Measurements from ENCODE around the gene LRMDA.

Gene LRMDA

DNA sequence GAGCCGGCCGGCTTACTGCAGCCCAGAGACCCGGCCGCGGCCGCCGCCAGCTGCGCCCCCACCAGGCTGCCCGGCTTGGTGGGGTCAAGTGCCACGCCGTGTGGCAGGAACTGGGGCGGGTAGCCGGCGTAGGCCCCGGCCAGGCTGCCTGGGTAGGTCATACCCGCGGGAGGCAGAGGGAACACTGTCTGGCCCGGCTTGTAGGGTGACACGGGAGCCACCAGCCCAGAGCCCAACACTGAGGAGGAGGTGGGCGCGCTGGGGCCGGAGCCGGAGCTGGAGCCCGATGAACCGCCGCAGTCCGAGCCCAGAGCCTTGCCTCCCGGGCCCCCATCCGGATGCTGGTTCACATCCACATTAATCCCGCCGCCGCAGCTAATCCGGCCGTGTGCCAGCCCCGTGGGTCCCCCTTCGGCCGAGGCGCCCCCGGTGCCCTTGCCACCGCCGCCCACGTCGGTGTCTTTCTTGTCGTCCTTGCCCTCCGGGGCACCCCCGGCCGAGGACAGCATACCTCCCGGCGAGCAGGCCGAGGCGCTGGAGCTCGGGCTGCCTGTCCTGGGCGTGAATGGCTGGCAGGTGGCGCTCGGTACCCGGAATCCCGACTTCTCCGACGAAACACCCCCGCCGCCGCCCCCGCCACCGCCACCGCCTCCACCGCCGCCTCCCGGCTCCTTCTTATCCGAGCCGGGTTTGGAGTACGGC, 31.8 kb upstream of the LRMDA start:
- TF ChIP-seq, protein P1, sequence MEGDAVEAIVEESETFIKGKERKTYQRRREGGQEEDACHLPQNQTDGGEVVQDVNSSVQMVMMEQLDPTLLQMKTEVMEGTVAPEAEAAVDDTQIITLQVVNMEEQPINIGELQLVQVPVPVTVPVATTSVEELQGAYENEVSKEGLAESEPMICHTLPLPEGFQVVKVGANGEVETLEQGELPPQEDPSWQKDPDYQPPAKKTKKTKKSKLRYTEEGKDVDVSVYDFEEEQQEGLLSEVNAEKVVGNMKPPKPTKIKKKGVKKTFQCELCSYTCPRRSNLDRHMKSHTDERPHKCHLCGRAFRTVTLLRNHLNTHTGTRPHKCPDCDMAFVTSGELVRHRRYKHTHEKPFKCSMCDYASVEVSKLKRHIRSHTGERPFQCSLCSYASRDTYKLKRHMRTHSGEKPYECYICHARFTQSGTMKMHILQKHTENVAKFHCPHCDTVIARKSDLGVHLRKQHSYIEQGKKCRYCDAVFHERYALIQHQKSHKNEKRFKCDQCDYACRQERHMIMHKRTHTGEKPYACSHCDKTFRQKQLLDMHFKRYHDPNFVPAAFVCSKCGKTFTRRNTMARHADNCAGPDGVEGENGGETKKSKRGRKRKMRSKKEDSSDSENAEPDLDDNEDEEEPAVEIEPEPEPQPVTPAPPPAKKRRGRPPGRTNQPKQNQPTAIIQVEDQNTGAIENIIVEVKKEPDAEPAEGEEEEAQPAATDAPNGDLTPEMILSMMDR (conservative IDR thresholded peaks at IDR 0.05; ENCODE audit: low read length): peak; percentile 49
- peak; percentile 80 for DNase-seq (ENCODE audit: low read depth)
- H3K4me3 ChIP-seq (ENCODE audit: low read length): peak overlapping the region; percentile 99

DNA sequence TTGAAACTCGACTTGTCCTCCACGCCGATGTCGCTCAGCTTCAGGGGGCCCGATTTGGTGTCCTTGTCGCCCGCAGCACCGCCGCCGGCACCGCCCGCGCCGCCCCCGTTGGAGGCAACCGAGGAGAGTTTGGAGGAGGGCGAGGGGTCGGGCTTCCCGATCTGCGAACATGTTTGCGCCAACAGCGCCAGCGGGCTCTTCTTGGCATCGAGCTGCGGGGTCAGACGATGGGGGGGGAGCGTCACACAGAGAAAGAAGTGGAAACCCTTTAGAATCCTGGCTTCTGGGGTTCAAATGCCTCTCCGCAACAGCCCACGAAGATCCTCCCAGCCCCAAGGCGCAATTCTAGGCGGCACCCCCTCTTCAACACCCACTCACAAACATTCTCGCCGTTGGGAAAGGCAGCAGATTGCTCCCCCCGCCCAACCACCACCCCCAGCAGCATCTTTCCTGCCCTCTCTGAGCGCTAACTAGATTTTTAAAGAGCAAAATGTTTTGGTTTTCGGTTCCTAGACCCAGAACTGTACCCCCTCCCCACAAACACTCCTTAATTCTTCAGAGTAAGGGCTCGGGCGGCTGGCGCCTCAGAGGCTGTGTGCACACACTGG, 31.2 kb upstream of the LRMDA start:
- TF ChIP-seq, protein P1 (conservative IDR thresholded peaks at IDR 0.05; ENCODE audit: low read length): no peak
- DNase-seq (ENCODE audit: low read depth): peak; percentile 33
- peak overlapping the region; percentile 99 for H3K4me3 ChIP-seq (ENCODE audit: low read length)

DNA sequence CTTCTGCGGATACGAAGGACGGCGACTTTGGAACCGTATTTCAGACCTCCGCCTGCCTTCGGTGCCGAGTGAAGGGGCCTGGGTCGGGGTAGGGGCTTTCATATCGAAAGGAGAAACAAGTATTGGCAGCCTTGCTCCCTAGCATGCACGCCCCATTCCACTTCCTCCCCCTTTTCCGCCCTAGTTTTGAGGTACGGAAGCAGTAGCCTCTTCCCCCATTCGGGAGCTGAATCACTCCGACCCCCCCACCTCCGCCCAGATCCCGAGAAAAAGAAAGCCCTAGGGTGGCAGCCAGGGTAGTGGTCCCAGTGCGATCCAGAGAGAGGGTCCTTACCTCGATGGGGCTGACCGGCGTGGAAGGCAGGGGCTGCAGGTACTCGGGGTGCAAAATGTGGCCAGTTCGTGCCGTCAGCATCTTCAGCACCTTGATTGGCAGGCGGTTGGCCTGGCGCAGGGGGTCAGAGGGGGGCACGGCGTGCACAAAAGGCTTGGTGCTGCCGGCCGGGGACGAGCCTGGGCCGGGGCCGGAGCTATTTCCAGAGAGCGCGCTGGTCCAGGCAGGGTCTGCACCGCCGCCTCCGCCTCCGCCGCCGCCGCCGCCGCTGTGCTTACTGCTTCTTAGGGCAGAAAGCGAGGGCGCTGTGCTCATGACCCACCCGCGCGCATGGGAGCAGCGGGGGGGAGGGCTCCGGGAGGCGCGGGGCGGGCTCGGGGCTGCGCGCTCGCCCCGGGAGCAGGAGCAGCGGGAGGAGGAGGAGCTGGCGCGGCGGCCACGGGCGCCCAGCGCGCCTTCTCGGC, 30.5 kb upstream of the LRMDA start:
- H3K4me3 ChIP-seq (ENCODE audit: low read length): peak overlapping the region; percentile 99
- DNase-seq (ENCODE audit: low read depth): peak; percentile 26

DNA sequence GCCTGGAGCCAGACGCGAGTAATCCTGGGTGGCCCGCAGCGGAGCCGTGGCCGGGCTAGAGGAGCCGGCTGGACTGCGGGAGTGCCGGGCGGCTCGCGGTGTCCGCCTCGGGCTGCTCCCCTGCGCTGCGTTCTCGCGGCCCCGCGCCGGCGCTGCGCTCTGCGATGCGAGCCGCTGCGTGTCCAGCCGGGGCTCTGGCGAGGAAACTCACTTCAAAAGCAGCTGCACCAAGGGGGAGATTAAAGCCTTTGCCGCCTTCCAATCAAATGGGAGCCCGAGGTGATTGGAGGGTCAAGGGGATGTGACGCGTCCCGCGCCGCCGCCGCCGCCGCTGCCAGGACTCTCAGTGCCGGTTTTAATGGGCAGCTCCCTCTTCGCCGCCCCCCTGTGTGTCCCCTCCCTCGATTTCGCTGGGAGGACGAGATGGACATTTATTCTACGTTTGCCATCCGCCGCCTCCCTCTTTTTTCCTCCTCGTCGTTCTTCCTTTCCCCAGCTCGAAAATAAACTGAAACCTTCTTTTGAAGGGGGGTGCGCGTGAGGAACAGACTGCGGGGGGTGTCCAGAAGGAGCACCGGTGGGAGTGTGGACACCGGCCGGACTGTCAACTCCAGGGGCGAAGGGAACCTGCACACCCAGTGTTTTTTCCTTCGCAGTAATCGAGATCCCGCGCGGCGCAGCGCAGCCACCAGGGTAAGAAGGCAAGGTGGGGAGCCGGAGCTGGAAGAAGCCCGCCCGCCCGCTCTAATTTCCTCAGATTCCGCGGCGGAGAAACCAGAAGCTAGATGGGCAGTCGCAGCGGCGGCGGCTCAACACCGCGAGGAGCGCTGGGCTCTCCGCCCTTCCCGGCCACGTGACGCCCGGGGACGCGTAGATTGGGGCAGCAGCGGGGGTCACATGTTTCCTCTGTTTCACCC, 29.6 kb upstream of the LRMDA start, which contains the start of gene ZNF503:
ZNF503 (minus strand) TSS at position 196 of the 917 bp plus-strand sequence. CDS start 345 bp downstream, outside the sequence.
- TF ChIP-seq, protein P1 (conservative IDR thresholded peaks at IDR 0.05; ENCODE audit: low read length): peak; percentile 35
- H3K4me3 ChIP-seq (ENCODE audit: low read length): peak within 1 kb of the TSS; percentile 99
- DNase-seq (ENCODE audit: low read depth): peak; percentile 99

More for the DNA sequence above, 30.5 kb upstream of the LRMDA start:
- TF ChIP-seq, protein P1 (conservative IDR thresholded peaks at IDR 0.05; ENCODE audit: low read length): no peak

DNA sequence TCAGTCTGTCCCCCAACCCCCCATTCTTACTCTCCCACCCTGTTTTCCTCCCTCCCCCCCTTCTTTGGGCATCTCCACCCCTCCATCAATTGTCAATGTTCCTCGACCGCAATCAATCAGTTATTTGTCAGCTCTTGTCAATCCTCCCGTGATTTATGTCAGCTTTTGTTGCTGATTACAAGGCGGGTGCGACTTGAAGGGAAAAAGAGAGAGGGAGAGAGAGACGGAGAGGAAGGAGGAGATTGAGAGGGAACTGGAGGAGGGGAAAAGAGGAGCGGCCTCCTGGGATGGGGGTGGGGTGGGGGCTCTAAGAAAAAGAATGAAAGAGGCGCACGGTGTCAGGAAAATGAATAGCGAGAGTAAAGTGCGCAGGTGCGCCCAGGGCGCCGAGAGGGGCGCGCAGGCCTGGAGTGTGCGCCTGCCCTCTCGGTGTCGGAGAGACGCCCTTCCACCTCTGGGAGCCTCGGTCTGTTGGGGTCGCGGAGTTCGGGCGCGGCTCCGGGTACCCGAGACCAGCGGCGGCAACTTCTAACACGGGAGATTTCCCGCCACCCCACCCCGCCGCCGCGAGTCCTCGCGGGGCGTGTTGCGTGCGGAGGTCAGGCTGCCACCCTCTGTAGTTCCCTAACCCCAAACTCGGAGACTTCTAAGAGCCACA, 28.8 kb upstream of the LRMDA start:
- H3K4me3 ChIP-seq (ENCODE audit: low read length): peak overlapping the region; percentile 99
- TF ChIP-seq, protein P1 (conservative IDR thresholded peaks at IDR 0.05; ENCODE audit: low read length): no peak
- no peak for DNase-seq (ENCODE audit: low read depth)

Data from AG10803 (cell line).